GM13976 (cell line): ENCODE data around the gene MSI2.
A peak's percentile ranks its signal among the peaks of the same experiment; 100 is the strongest.

ENCODE experiments used
- DNase-seq: peaks from one replicate; pipeline ENCODE4 v3.0.0; 2012; ENCODE audit warnings: low spot score
- in situ Hi-C: fragments of 300-500 bp; cut with MboI; formaldehyde crosslinking; loops from one replicate; pipeline ENCODE4 v1.12.0; 2022; ENCODE audit warnings: low sequenced_read_pairs, mixed read lengths, inconsistent platforms; ENCODE audit not compliant: unreplicated experiment
- TF ChIP-seq, protein P1 (sequence below): IDR thresholded peaks from 2 replicates; pipeline ENCODE4 v1.5.1; 2012; ENCODE audit warnings: borderline replicate concordance, mild to moderate bottlenecking; ENCODE audit not compliant: insufficient read depth; ENCODE audit errors: extremely low read depth, missing control alignments, control extremely low read depth

MSI2 gene

DNA sequence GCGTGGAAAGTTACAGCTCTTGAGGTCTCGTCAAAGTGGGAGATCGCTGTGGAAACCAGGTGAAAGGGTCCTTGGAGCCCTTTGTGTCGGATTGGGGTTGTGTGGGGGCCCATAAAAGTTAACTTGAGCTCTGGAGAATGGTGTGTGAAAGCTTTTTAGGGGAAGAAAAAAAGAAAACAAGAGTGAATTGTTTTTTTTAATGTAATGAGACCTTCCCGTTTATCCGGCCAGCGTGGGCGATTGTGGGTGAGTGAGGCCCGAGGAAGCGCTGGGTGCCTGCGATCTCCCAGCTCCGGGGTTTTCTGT lies 150.6 kb downstream of the MSI2 start:
- no peak for DNase-seq
- TF ChIP-seq, protein P1, sequence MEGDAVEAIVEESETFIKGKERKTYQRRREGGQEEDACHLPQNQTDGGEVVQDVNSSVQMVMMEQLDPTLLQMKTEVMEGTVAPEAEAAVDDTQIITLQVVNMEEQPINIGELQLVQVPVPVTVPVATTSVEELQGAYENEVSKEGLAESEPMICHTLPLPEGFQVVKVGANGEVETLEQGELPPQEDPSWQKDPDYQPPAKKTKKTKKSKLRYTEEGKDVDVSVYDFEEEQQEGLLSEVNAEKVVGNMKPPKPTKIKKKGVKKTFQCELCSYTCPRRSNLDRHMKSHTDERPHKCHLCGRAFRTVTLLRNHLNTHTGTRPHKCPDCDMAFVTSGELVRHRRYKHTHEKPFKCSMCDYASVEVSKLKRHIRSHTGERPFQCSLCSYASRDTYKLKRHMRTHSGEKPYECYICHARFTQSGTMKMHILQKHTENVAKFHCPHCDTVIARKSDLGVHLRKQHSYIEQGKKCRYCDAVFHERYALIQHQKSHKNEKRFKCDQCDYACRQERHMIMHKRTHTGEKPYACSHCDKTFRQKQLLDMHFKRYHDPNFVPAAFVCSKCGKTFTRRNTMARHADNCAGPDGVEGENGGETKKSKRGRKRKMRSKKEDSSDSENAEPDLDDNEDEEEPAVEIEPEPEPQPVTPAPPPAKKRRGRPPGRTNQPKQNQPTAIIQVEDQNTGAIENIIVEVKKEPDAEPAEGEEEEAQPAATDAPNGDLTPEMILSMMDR, result no peak
- in situ Hi-C loops, result no loop called here

DNA sequence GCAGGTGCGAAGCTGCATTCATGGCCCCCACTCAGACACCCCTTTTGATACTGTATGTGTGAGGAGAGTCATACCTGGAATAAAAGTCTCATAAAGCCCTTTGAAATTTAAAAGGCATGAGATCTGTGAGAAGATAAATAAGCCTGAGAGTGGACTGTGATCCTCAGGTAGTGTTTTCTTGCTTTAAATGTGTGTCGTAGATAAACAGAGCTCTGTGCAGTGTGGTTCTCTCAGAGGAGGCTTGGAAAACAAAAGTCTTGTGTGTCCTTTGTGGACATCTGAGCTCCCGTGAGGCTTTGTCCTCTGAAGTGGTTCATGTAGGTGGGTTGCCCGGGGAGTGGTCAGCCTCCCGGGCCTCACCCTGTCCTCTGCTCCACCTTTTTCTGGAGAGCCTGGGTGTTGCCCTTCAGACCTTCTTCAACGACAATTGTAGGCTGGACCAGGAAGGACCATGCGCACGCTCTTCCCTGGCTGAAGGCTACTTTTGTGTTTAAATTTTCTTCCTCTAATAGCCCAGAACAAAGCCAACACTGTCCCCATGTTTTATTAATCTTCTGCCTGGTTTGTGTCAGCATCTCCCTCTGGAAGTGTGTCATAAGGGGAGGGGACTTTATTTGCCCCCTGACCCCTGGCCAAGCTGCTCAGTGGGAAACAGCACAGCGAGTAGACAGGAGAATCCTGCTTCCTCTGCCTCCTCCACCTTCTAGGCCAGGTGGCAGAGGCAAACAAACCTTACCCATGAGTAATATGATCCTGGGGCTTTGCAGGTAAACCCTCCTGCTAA lies 151.2 kb downstream of the MSI2 start:
- in situ Hi-C loops, result no loop called here
- DNase-seq, result no peak
- TF ChIP-seq, protein P1, result no peak

DNA sequence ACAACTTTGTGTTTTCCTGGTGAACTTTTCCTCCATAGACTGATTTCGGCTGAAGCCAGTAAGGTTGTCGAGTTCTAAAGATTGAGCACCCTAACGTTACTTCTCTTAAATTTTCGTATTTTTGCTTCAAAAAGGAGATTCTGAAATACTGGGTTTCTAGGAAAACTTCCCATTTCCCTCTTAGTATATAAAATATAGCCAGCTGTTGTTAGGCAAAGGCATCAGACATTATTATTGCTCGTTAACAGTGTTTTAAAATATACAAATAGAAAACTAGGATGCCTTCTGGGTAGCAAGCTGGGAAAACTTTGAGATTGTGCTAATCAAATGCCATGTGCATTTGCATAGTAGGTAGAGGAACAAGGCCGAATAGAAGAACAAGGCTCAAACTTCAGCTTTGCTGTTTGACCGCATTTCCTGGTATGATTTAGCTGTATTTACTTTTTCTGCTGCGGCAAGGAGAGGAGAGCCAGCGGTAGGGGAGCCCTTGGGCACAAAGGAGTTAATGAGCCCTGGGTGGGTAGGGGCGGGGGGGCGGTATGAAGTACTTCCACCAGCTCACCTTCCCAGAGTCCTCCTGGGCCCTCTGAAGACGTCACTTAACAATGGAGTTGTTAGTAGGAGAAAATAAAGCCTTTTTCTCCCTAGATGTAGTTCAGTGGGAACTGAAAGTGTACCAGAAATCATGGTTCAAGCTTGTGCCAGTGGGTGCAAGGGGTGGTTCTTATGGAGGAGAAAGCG lies 151.9 kb downstream of the MSI2 start:
- TF ChIP-seq, protein P1, result no peak
- DNase-seq, result peak; percentile 47
- in situ Hi-C loops, result no loop called here

DNA sequence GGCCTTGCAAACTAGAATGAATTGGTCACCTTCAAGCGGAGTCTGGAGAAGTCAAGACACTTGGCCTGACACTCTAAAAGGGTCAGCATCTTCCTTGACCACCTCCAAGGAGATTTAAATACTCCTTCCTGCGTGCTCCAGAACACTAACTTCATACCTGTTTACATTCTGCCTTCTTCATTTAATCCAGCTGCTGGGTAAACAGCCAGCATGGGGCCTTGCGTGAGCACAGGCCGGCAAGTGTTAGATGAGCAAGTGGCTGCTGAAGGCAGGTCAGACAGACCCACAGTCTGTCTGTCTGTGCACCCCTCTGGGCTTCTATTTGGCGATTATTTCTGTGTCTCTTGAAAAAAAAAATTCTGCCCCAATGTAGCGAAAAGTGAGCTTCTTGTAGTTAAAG lies 153.8 kb downstream of the MSI2 start:
- in situ Hi-C loops, result no loop called here
- DNase-seq, result no peak
- TF ChIP-seq, protein P1, result no peak

DNA sequence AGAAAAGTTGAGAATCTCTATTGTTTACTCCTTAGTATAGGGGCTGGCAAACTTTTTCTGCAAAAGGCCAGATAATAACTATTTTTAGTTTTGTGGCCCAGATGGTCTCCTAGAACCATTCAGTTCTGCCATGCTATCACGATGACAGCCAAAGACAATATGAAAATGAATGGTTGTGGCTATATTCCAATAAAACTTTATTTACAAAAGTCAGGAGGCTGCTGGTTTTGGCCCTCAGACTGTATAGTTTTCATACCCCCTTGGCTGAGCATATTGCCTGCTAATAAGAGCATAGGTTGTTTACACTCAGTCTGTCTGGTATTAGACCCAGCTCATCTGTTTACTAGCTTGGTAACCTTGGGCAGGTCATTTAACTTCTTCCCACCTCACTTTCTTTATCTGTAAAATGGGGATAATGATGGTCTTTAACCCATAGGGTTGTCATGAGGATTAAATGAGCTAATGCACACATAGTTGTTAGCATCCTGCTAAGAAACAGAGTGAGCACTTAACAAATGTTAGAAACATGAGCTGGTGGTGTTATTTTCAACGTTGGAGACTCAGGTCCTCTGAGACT lies 156.3 kb downstream of the MSI2 start:
- in situ Hi-C loops, result no loop called here
- no peak for DNase-seq
- TF ChIP-seq, protein P1, result no peak

DNA sequence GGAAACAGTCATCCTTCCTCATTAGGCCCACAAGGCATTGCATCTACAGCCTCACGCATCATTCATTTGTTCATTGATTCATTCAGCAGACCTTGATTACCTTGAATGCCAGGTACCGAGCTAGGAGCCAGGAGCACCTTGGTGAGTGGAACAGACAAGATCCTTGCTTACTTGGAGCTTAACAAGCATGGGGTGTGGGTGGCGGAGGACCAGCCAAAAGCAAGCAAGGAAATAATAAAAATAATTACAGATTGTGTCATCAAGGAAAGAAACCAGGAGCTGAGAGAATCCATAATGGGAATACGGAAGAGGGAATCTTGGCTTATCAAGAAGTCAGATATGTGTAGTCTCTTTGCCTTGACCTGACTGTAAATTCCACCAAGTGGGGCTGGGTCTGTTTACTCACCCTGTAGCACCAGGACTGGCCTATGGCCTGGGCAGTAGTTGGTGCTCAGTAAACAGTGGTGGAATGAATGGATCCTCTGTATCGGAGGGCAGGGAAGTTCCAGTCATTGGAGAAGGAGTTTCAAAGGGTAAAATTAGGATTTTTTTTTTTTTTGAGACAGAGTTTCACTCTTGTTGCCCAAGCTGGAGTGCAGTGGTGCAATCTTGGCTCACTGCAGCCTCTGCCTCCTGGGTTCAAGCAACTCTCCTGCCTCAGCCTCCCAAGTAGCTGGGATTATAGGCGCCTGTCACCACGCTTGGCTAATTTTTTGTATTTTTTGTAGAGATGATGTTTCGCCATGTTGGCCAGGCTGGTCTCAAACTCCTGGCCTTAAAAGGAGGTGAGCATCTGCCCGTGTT lies 157.7 kb downstream of the MSI2 start:
- no peak for DNase-seq
- TF ChIP-seq, protein P1, result no peak
- in situ Hi-C loops, result no loop called here
